ENCODE results near the gene ATF5. TPM values are rescaled to one million over a fixed set of nuclear protein-coding genes. Genes with fewer than 3 reads are reported as not detected.
A peak's percentile ranks its signal among the peaks of the same experiment; 100 is the strongest.

The ATF5 gene
- total and polyA plus RNA-seq, 2 donors (not counting 1 experiment from before 2014, with no cell fraction given) = 7.4 to 7.9 TPM

DNA sequence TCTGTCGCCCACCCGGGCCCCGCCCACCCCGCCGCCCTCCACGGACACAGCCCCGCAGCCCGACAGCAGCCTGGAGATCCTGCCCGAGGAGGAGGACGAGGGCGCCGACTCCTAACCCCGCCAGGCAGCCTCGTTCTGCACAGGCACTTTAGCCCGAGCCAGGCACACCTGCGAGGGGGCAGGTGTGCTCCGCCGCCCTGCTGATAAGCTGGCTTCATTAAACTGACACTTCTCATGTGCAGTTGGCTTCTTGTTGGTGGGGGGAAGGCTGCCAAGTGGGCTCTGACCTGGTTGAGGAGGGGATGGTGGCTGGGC is 40.5 kb upstream of the ATF5 start:
- Histone ChIP-seq H3K27me3 (ENCODE audit: control insufficient read depth, insufficient read depth, low read length) (no peaks in the 10 kb centered on the region), H3K36me3 (ENCODE audit: control insufficient read depth, insufficient read depth, low read length) (peaks cover 12% of the 10 kb centered on the region), H3K4me2 (ENCODE audit: extremely low read depth, insufficient read depth, low read length) (no peak overlapping the region), H3K4me3 (replicated peaks in 1 of 4; ENCODE audit: control extremely low read depth in 1 of 4, insufficient read depth in 1 of 4, low read depth in 3 of 4, low read length in 4 of 4) (no peak overlapping the region), H3K4me1 (ENCODE audit: control insufficient read depth, extremely low read depth, insufficient read depth, low read length) (peaks cover 3% of the 10 kb centered on the region), H3K79me2 (ENCODE audit: control insufficient read depth, insufficient read depth, low read length) (no peaks in the 10 kb centered on the region), H3K9me3 (ENCODE audit: control insufficient read depth, insufficient read depth, low read depth, low read length) (no peaks in the 10 kb centered on the region), H4K20me1 (ENCODE audit: control insufficient read depth, extremely low read depth, insufficient read depth, low read length) (no peaks in the 10 kb centered on the region), H2AFZ (ENCODE audit: low read length) (no peak overlapping the region), H3K9ac (ENCODE audit: insufficient read depth, low read length) (no peak overlapping the region), H3K27ac (ENCODE audit: insufficient read depth, low read length) (no peak overlapping the region)
- TF ChIP-seq CTCF (conservative IDR thresholded peaks at IDR 0.05 in 1 of 2, IDR thresholded peaks at IDR 0.05 in 1 of 2; ENCODE audit: low read depth in 1 of 2, low read length in 2 of 2) = no peak
- no peak for TF ChIP-seq EZH2 (IDR thresholded peaks at IDR 0.05; ENCODE audit: low read length, missing control alignments)
- DNase-seq (ENCODE audit: low read depth in 2 of 2) = no peak

DNA sequence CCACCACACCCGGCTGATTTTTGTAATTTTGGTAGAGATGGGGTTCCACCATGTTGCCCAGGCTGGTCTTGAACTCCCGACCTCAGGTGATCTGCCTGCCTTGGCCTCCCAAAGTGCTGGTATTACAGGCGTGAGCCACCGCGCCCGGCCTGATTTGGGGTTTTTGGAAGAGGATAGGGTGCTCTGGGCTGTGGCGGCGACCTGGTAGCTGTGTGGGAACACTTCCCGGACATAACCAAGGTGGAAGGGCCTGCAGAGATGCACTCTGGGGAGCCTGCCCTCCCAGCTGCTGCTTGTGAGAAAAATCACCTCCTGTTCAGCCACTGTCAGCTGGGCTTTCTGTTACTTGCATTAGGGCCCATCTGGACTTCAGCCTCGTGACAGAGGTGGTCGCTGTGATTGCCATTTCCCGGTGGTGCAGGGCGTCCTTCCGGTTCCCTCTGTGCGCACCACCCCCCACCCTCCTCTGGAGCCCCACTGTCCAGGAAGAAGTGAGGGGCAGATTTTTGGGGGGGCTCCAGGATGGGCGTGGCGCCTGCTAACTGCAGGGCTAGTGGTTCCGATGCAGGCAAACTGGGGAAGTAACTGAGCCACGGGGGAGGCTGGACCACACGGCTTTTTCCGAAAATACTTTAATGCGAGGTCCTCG is 39.8 kb upstream of the ATF5 start:
- Histone ChIP-seq H3K27ac (ENCODE audit: insufficient read depth, low read length) (no peak overlapping the region), H3K4me2 (ENCODE audit: extremely low read depth, insufficient read depth, low read length) (no peak overlapping the region), H4K20me1 (ENCODE audit: control insufficient read depth, extremely low read depth, insufficient read depth, low read length) (no peaks in the 10 kb centered on the region), H3K4me3 (replicated peaks in 1 of 4; ENCODE audit: control extremely low read depth in 1 of 4, insufficient read depth in 1 of 4, low read depth in 3 of 4, low read length in 4 of 4) (no peak overlapping the region), H3K36me3 (ENCODE audit: control insufficient read depth, insufficient read depth, low read length) (peaks cover 7% of the 10 kb centered on the region), H2AFZ (ENCODE audit: low read length) (no peak overlapping the region), H3K4me1 (ENCODE audit: control insufficient read depth, extremely low read depth, insufficient read depth, low read length) (peaks cover 3% of the 10 kb centered on the region), H3K9me3 (ENCODE audit: control insufficient read depth, insufficient read depth, low read depth, low read length) (no peaks in the 10 kb centered on the region), H3K79me2 (ENCODE audit: control insufficient read depth, insufficient read depth, low read length) (no peaks in the 10 kb centered on the region), H3K27me3 (ENCODE audit: control insufficient read depth, insufficient read depth, low read length) (no peaks in the 10 kb centered on the region), H3K9ac (ENCODE audit: insufficient read depth, low read length) (no peak overlapping the region)
- TF ChIP-seq CTCF (conservative IDR thresholded peaks at IDR 0.05 in 1 of 2, IDR thresholded peaks at IDR 0.05 in 1 of 2; ENCODE audit: low read depth in 1 of 2, low read length in 2 of 2) = no peak
- no peak for TF ChIP-seq EZH2 (IDR thresholded peaks at IDR 0.05; ENCODE audit: low read length, missing control alignments)
- DNase-seq (ENCODE audit: low read depth in 2 of 2) = no peak

DNA sequence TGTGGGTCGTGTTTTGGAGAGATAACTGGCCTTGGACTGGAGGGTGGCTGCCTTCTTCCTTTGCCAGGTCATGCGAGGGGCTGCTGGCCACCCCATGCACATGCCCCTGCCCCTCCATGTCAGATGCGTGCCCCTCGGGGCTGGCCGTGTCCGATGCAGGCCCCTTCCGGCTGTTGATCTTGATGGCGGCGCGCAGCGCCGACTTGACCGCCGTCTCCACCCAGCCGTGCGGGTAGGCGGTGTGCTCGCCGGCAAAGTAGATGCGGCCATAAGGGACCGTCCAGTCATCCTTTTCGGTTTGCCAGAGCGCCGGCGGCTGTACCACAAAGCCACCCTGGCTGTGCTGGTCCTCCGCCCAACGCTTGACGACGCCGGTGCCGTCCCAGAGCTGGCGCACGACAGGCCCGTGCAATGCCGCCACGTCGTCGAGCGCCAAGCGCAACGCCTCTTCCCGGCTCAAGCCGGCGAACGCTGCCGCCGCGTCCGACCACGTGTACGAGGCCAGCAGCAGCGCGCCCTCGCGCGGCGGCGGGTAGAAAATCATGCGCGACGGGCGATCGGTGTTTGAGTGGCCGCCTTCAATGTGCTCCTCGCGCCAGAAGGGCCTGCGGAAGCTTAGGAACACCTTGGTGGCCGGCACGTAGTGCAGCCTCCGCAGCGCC is 39.2 kb upstream of the ATF5 start:
- Histone ChIP-seq H3K27me3 (ENCODE audit: control insufficient read depth, insufficient read depth, low read length) (no peaks in the 10 kb centered on the region), H3K79me2 (ENCODE audit: control insufficient read depth, insufficient read depth, low read length) (no peaks in the 10 kb centered on the region), H3K36me3 (ENCODE audit: control insufficient read depth, insufficient read depth, low read length) (peaks cover under 1% of the 10 kb centered on the region), H3K27ac (ENCODE audit: insufficient read depth, low read length) (no peak overlapping the region), H3K9ac (ENCODE audit: insufficient read depth, low read length) (no peak overlapping the region), H3K4me2 (ENCODE audit: extremely low read depth, insufficient read depth, low read length) (peak overlapping the region; percentile 32), H3K9me3 (ENCODE audit: control insufficient read depth, insufficient read depth, low read depth, low read length) (no peaks in the 10 kb centered on the region), H3K4me3 (replicated peaks in 1 of 4; ENCODE audit: control extremely low read depth in 1 of 4, insufficient read depth in 1 of 4, low read depth in 3 of 4, low read length in 4 of 4) (no peak overlapping the region), H2AFZ (ENCODE audit: low read length) (no peak overlapping the region), H4K20me1 (ENCODE audit: control insufficient read depth, extremely low read depth, insufficient read depth, low read length) (no peaks in the 10 kb centered on the region), H3K4me1 (ENCODE audit: control insufficient read depth, extremely low read depth, insufficient read depth, low read length) (peaks cover 3% of the 10 kb centered on the region)
- TF ChIP-seq EZH2 (IDR thresholded peaks at IDR 0.05; ENCODE audit: low read length, missing control alignments) = no peak
- peak; percentile 45 to 60 for TF ChIP-seq CTCF (conservative IDR thresholded peaks at IDR 0.05 in 1 of 2, IDR thresholded peaks at IDR 0.05 in 1 of 2; ENCODE audit: low read depth in 1 of 2, low read length in 2 of 2)
- DNase-seq (ENCODE audit: low read depth in 2 of 2) = peak; percentile 67 to 71

Data from fibroblast of lung (primary cell).